Fibroblast of skin of back (primary cell): Measurements from ENCODE around the gene TUBGCP6.
A peak's percentile ranks its signal among the peaks of the same experiment; 100 is the strongest.

Experiments used
- DNase-seq: peaks from one replicate; pipeline ENCODE4 v3.0.0-alpha.2; 2013

The TUBGCP6 gene

DNA sequence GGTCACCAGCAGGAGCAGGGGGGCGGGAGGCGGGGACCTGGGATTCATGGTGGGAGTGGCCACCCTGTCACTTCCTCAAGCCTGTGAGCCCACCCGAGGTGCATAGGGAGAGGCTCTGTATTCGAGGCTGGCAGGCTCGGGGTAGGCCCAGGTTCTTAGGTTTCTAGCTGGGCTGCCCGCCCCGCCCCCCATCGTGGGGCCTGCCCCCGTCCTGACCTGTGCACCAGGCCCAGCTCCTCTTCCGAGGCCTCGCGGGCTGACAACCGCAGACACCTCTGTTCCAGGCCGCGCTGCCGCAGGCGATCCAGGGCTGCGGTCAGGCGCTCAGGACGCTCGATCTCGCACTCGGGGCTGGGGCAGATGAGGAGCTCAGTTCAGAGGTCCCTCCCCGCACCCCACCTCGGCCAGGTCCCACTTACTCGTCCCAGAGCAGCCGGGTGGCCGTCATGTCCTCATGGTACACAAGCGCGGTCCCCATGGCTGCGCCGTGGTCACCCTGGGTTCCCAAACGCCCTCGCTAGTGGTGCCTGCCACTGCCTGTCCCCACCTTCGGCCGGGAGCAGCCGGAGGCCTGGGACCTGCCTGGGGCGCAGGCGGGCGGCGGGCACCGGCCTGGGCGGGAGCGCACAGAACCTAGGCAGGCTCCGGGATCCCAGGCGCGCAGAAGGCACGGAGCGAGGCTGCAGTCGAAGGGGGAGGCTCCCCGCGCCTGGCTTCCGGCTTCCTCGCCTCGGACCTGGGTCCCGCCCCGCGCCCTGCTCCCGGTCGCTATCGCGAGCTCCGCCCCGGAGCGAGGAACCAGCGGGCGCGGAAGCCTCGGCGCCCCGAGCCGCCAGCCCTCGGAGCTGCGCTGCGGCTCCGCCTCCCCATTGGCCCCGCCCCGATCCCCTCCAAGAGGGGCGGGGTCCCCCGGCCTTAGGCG, 6.0 kb upstream of the TUBGCP6 start, which contains the start of gene HDAC10:
HDAC10 (minus strand) TSS at position 711 of the 922 bp plus-strand sequence; CDS start at position 478, 233 bp downstream.
- DNase-seq, result peak; percentile 82

DNA sequence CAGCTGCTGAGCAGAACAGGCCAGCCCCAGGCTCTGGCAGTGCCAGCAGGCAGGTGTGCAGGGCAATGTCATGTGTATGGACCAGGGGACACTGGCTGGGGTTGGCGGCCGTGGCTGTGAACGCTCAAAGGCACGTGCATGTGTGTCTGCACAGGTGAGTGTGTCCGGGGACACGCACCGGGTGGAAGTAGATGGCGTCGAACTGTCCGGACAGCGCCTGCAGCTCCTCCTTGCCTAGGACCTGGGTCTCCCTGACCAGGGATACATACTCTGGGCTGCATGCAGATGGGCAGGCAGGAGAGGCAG, 5.4 kb upstream of the TUBGCP6 start:
- DNase-seq, result no peak

- DNase-seq, result no peak
These were observed 4.8 kb upstream of the TUBGCP6 start for GRCh38 chr22:50249341-50250248.

DNA sequence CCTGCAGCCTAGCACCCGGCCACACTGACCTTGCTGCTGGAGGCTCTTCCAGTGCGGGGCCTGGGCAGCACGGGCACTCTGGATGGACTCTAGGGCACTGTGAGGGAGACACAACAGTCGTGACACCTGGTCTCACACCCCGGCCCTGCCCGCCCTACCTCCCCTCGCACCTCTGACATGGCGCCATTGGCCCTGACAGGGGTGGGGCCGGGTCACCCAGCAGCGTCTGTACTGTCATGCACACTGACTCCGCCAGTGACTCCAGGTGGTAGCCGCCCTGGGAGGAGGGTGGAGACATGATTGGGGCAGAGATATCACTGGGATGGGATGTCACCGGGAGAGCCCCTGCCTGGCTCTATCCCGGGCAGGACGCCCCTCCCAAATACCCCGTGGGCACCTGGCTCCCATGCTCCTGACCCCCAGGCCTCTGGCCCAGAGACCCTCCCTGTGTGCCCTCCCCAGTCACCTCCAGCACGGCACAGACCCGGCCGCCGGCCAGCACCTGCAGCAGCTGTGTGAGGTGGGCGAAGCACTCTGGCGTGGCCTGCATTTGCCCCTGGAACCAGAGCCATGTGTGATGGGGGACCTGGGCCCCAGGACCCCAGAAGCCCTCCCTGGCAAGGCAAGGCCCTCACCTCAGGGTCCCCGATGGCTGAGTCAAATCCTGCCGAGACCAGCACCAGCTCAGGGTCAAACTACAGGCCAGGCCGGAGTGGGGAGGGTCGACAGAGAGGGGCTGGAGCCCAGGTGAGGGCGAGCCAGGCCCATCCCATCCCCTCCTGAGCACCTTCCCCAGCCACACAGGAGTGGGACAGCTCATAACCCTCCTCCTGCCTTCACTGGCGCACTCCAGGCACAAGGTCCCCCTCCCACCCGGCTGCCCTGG, 3.6 kb upstream of the TUBGCP6 start:
- no peak for DNase-seq

DNA sequence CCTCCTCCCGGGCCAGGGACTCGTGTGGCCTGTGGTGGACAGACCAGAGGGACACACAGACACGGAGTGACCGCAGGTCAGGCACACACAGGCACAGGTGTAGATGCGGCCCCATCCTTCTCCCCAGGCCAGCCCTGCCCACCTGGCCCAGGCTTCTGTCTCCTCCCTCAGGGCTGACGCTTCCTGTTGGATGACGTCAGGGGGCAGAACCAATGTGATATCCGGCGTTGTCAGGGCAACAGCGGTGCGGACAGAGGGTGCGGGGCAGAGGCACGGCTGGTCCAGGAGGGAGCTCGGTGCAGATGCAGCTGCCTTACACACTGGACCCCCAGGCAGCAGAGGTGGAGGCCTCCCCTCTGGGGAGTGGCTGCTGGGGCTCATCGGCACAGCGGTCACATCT, 2.9 kb upstream of the TUBGCP6 start:
- DNase-seq, result peak; percentile 58

DNA sequence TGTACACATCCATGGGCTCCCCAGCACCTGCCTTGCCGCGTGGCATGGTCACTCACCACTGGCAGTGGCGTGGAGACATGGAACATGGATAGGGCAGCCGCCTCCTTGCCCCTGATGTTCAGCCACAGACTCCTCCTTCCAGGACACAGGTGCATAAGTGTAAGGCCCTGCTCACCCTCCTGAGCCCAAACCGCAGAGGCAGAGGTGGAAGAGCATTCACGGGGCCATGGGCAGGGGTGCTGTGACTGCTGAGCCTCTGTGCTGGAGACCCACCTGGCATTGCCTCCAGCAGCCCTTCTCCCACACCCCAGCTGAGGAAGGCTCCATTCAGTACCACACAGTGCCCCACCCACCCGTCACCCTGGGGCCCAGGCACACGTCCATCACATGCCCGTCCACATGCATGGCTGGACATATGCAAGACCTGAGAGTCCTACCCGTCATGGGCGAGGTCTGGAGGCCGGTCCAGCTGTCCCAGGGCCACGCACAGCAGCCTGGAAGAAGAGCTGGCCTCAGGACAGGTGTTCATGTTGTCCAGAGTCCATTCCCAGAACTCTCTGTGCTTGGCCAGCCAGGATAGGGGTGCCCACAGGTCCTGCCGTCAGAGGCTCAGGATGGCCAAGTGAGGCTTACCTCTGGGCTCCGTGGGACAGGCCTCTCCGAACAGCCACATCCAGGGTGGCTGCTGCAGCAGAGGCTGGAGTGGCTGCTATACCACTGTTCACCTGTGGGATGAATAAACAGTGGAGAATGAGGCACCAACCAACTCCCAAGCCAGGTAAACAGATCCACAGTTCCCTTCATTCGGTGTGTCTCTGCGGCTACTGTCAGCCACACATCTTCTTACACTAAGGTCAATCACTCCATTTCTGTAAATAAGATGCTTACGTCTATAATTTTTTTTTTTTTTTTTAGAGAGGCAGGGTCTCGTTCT, 1.7 kb upstream of the TUBGCP6 start:
- no peak for DNase-seq

GRCh38 chr22:50245214-50246072, 620 bp upstream of the TUBGCP6 start:
- DNase-seq, result no peak

DNA sequence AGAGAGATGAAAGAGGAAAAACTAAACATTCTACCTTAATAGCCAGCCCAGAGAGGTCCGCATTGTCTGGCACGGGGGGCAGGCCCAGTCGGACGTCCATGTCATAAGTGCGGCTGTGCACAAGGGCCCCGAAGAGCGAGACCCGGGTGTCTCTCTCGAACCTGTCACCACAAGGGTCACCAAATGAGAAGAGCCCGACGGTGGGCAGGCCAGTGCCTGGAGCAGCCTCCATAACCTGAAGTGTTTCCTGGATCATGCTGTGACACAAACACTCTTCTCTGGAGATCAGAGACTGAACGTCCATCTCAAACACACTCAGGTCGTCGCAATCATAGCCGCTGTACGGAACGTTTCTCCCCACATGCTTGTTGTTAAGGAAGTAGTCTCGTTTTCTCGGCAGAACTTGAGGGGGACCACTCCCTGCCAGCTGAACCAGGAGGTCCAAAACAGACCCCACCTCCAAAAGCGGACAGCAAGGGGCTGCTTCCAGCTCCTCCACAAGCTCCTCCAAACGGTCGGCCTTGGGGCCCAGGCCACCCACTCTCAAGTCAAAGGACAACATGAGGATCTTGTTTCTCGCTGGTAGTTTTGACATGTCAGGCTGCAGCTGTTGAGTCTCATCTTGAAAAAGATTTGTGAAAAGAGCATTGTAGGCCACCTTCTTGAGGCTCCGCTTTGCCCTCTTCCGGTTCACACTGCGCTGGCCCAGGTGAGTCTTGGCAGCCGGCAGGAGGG, 971 bp downstream of the TUBGCP6 start:
- no peak for DNase-seq

GRCh38 chr22:50242406-50242949, 2.3 kb downstream of the TUBGCP6 start:
- no peak for DNase-seq

- no peak for DNase-seq
These were observed 6.1 kb downstream of the TUBGCP6 start for GRCh38 chr22:50238755-50239154.

DNA sequence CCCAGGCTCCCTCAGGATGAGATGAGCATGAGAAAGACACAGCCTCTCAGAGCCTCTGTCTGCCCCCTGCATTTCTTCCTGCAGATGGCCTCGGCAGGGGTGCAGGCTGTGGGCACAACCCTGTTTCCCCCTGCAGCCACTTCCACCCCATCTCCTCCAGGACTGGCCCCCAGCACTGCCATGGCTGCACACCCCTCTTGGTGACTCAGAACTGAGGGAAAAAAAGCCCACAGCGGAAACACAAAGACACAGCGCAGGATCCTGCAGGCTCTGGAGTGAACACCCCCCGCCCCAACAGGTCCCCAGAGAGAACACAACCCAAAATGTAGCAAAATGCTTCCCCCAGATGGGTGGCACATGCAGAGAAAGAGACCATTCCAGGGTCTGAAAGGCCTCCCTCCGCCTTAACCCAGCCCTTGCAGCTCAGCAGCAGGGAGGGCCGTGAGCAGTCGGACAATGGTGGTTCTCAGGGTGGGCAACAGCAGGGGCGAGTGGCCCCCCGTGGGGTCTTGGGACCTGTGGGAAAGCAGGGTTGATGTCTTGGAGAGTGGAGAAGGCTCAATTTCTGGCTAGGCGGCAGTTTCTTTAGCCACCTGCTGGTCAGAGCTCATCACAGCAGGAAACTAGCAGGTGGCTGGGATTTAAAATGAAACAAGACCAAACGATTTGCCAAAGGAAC, 8.0 kb downstream of the TUBGCP6 start:
- peak; percentile 16 for DNase-seq

GRCh38 chr22:50233223-50233622, 11.6 kb downstream of the TUBGCP6 start:
- DNase-seq, result no peak

GRCh38 chr22:50232481-50233151, 12.2 kb downstream of the TUBGCP6 start:
- no peak for DNase-seq

GRCh38 chr22:50229370-50229769, 15.5 kb downstream of the TUBGCP6 start:
- no peak for DNase-seq

DNA sequence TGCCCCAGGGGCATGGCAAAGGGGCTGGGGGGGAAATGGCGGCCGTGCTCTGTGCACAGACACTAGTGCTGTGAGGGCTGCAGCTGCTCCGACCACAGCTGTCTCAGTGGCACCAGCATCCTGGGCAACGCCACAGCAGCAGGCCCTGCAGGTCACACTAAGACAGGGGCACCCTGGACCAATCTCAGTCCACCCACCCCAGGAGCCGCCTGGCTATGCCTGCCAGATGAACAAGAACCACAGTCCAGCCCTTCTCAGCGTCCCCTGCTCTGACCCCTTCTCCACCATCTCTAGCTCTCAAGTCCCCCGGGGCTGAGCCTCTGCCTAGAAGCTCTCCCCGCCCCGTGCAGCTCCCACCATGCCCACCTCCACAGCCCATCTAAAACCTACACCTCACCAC, 16.5 kb downstream of the TUBGCP6 start:
- no peak for DNase-seq

DNA sequence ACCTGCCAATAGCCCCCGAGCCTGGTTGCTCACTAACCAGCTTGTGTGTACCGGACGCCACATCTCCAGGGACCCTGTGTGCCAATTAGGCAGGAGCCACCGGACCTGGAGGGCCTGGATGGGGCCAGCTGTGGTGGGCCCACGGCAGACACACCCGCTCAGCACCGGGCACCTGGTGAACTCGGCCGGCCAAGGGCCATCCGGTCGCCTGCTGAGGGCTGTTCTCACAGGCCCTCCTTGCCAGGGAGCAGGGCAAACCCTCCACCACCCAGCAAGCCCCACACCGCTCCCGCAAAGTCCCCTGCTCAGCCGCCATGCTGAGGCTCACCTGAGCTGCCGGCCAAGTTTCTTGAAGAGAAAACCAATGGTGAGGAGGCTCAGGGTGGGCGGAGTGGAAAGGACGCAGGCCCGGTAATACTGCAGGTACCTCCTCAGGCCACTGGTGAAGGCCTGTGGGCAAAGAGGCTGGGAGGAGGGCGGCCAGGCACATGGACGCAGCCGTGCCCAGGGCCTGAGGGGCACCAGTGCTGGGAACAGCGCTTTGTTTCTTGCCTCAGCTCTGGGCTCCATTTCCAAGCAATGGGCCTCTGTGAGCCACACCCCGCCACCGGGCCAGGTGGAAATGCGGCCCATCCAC, 17.1 kb downstream of the TUBGCP6 start:
- no peak for DNase-seq

- DNase-seq, result no peak
These were observed 18.0 kb downstream of the TUBGCP6 start for GRCh38 chr22:50226875-50227165.
